HUDEP-2 (cell line): ENCODE results near the gene FBXO2.

Experiments used
- DNase-seq, 76 experiments: peaks; one replicate each; lab custom pipeline; 2025; ENCODE audit not compliant: unreplicated experiment in 76 of 76; lab: John Stamatoyannopoulos, UW

The FBXO2 gene

DNA sequence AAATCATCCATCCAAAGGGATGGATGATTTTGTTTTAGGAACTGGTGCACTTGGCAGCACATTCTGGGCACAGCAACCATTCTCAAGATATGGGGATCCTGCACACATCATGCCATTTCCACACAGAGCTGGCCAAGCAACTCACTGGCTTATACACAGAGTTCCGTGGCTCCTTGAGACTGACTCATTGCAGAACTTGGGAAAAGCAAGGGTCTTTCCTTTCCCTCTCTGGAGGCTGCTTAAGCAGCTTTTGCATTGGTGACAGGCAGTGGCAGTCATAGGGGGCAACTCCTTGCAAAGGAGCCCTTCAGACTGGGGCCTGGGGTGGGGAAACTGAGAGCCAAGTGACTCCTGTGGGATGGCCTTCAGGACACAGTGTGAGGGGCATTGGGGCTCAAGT lies 28.6 kb upstream of the FBXO2 start:
- DNase-seq: no peak

DNA sequence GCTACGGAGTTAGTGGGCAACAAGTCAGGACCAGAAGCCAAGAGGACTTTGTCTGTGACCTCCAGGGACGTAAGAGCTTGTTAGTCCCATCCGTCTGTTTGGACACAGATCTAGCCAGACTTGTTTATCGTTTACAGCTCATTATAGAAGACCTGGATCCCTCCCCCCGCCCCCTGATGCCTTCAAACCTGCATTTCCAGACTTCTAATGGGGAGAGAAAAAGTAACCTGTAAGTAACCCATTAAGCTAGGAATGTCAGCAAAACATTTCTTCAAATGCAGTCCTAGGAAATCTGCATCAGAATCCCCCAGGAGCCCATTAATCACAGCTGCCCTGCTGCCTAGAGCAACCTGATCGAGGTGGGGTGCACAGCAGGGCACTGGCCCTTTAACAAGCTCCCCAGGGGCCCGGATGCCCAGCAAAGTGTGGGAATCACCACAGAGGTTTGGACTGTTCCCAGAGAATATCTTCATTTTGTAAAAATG lies 28.1 kb upstream of the FBXO2 start:
- no peak for DNase-seq

DNA sequence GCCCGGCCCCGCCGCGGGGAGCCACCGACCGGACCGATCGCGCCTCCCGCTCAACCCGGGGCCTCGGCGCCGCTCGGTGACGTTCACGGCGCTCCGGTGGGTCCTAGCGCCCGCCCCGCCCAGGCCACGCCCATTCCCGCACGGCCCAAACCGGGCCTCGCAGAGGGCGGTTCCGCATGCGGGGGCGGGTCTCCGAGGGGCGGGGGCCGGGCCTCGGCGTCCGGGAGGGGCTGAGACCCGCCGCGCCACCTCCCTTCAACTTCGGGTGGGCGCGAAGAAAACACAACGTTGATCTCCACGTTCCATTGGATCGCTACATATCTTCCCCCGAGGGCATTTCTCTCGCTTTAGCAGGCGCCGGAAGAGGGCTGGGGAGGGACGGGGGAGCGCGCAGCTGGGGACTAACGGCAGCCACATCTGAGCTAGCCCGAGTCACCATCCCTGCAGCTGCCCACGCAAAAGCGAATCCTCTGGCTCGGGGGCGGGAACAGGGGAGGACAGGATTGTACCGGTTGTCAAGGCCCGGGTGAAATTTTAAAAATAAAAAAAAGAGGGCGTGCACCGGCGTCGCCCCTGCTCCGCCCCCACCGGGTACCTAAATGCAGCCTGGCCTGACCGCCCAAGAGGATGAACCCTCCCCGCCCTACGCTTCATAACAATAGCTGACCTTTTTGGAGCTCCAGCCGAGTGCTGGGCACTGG lies 27.0 kb upstream of the FBXO2 start, which contains the start of gene MAD2L2:
TSS of gene MAD2L2 (minus strand) at position 78 of the 701 bp plus-strand sequence. CDS start 547 bp downstream, outside the sequence.
- DNase-seq: peak in 72 of 76 experiments; percentile 14 to 94 (median 77)

DNA sequence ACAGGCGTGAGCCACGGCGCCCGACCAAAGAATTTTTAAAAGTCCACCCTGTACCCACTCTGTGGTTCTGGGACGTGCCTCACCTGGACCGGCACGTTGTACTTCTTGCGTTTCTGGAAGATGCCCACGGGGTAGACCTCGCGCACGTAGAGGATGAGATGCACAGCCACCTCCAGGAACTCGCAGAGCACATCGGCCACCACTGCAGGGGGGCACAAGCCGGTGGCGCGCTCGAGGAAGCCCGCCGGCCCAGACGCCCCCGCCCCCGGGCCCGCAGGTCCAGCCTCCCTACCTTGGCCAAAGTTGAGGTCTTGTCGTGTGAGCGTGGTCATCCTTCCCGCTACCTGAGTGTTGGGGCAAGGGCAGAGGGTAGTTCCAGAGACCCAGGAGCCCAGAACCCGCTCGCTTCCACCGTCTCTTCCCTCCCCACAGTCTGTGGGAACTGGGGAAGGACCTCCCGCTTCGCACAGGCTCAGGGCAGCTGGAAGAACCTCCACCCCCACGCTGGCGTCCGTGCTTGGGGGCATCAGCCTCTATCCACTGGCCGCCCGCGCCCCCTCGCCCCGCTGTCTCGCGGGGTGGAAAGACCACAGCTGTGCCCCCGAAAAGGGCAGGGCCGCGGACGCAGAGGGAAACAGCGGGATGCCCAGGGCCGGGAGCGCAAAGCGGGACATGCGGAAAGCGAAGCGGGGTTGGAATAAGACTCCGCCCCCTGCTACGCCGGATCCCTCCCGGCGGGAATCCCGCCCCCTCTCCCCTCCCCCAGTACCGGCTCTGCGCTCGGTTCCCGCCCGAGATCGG lies 26.2 kb upstream of the FBXO2 start:
- DNase-seq: peak in 2 of 76 experiments; percentile 41 to 62

DNA sequence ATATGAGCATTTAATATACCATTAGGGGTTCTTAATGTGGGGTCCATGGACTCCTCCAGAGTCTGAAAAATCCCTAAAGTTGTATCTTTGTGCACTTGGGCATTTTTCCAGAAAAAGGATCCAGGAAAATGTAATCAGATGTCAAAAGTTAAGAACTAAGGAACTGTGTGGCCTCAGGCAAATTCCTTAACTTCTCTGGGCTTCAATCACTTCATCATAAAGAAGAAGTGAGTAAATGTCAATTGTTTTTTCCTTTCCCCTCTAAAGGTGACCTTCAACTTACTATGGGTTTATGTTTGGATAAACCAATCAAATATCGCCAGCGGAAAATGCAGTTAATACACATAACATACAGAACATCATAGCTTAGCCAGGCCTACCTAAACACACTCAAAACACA lies 24.2 kb upstream of the FBXO2 start:
- no peak for DNase-seq

DNA sequence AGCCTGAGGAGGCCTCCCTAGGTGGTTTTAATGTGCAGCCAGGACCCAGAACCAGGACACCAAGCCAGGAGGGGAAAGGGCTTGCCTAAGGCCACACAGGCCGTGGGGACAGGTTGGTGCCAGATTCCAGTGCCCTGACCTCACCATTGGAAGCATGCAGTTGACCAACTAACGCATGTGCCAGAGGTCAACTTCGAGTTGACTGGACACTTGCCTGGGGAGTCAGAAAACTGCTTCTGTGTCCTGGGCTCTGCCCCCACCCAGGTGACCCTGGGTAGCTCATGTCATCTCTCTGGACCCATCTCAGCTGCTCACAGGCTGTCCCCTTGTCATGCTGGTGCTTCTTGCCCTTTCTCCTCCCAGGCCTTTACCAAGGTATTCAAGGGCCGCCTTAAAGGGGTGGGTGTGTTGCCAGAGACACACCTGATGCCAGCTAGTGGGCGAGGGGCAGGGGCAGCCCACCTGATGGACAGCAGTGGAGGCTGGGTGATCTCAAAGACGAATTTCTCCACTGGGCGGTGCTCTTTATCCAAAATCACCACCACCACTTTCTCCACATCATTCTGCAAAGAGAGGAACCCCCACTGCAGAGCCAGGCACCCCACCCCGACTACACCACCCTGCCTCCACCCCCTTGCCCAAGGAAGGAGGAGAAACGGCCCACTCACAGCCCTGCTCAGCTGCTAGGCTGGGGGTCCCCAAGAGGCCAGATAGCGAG lies 22.3 kb upstream of the FBXO2 start:
- no peak for DNase-seq

DNA sequence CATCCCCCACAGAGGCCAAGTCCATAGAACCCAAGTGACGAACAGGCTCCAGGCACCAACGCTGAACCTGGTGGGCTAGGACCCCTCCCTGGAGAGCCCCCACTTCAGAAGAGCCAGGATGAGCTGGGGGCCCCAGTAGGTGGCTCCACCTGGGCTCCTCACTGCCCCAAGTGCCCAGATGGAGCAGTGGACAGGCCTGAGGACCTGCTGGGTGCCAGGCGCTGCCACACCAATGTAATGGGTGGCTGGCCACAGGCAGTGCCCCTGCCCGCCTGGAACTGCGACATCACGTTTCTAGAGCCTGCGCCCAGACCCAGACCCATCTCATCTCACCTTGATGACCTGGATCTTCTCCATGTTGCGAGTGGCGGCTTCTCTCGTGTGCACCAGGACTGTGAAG lies 21.1 kb upstream of the FBXO2 start:
- DNase-seq: no peak

DNA sequence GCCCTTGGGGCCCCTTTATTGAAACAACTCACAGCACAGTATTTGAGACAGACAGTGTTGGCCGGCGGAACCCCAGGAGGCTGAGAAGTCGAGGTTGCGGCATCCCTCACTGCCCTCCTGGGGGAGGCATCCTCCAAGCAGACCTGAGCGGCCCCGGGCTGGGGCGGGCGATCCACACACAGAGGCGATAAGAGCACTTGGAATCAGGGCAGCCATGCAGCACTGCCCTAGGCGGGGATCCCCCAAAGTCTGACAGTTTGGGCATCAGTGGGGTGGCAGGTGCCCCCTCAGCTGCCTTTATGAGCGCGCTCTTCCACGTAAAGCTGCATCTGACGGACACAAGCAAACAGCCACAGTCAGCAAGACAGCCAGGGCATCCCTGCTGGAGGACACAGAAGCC lies 20.3 kb upstream of the FBXO2 start:
- DNase-seq: no peak

DNA sequence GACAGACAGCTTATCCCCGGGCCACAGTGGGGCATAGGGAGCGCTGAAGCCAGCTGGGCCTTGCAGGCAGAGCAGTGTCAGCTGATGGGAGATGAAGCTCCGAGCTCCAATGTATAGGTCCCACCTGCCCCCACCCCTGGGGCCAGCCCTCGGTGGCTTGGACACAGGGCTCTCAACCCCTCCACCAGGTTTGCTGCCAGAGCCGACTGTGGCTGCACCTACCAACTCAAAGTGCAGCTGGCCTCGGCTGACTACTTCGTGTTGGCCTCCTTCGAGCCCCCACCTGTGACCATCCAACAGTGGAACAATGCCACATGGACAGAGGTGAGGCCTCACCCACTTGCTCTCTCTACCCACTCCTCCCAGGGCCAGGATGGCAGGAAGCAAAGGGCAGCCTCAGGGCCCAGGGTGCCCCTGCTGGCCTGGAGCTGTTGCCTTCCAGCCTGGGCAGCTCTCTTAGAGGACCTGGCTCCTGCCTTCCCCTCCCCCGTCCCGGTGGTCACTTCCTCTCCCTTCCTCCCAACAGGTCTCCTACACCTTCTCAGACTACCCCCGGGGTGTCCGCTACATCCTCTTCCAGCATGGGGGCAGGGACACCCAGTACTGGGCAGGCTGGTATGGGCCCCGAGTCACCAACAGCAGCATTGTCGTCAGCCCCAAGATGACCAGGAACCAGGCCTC lies 19.0 kb upstream of the FBXO2 start:
- no peak for DNase-seq

DNA sequence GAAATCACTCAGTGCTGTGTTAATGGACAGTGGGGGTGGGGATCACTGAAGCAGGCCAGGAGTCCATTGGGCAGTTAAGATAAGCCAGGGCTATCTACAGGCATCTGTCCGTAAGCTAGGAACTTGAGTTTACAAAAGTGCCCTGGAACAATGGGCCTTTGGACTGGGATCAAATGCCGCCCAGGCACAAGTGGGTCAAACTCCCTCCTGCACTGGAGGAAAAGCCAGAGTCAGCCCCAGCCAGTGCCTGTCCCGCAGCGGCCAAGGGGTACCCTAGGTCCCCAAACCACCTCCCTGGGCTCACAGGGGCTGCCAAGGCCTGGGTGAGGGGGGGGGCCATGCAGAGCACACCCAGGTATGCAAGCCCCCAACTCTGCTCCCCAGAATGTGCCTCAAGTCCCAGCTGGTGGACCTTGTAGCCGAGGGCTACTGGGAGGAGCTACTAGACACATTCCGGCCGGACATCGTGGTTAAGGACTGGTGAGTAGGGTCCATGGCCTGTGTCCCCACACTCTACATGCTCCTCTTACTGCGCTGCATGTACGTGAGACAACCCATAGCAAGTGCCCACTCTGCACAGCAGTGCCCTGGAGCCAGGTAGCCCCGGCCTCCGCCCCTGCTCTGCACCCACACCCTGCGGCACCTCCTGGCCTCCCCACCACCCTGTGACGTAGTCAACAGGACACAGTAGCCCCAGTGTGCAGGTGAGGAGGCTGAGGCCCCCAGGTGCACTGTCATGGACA lies 17.5 kb upstream of the FBXO2 start:
- peak in 1 of 76 experiments; percentile 3 for DNase-seq

DNA sequence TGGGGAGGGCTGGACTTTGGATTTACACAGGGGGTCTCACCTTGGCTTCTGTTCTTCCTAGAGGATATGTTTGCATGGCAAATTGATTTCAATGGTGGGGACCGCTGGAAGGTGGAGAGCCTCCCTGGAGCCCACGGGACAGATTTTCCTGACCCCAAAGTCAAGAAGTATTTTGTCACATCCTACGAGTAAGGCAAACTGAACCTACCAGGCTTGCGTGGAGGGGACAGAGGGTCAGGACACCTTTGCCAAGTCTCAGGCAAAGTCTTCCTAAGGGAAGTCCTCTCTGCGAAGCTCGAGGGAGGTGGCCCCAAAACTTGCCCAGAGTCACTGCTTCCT lies 16.9 kb upstream of the FBXO2 start:
- DNase-seq: no peak

DNA sequence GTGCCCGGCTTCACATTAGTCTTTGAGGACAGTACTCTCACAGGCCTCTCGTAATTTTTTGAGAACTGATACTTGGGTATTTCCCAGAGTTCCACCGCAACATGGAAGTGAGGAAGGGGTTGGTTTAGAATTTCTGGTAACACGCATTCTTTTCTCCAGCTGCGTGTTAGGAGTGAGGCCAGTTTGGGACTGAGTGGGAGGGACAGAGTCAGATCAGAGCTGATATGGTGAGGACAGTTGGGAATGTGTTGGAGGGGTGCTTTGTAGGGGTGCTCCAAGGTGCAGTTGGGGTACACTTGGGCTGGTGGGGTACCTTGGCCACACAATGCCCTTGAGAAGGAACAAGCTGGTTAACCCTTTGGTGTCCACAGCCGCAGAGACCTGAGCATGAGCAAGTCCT lies 16.5 kb upstream of the FBXO2 start:
- DNase-seq: no peak

DNA sequence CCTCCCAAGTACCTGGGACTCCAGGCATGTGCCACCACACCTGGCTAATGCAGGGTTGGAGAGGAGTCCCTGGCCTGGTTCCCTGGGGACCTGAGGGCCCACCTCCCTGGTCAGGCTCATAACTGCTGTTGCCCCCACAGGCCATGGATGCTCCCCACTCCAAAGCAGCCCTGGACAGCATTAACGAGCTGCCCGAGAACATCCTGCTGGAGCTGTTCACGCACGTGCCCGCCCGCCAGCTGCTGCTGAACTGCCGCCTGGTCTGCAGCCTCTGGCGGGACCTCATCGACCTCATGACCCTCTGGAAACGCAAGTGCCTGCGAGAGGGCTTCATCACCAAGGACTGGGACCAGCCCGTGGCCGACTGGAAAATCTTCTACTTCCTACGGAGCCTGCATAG lies 14.3 kb upstream of the FBXO2 start:
- no peak for DNase-seq

DNA sequence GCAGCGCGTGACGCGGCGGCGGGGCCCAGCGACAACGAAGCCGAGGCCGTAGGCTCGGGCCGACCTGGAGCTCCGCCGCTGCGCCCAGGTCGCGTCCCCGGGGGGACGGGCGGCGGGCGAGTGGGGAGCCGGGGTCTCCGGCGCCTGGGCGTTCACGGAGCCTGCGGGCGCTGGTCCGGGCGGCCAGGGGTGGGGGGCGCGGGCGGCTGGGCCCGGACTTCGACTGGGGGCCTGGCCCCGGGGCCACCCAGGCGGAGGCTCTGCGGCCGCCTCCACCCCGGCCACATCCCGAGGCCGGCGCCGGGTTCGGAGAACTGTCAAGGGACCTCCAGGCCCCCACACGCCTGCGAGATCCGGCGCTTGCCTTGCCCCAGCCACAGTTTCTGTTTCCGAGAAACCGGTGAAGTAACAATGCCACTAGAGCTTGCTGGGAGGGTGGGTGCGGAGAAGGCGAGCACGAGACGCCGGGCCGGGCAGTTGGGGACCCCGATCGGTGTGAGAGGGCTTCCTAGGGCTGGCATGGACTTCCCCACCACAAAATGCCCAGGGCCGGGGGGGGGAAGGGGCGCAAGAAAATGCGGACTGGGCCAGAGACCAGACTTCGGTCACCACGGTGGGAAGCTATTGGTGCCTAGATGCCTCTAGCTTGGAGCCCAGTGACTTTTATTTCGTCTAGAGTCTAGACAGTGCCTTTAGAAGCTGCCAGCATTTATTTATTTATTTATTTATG lies 10.3 kb upstream of the FBXO2 start:
- peak in 6 of 76 experiments; percentile 7 to 35 (median 17) for DNase-seq

DNA sequence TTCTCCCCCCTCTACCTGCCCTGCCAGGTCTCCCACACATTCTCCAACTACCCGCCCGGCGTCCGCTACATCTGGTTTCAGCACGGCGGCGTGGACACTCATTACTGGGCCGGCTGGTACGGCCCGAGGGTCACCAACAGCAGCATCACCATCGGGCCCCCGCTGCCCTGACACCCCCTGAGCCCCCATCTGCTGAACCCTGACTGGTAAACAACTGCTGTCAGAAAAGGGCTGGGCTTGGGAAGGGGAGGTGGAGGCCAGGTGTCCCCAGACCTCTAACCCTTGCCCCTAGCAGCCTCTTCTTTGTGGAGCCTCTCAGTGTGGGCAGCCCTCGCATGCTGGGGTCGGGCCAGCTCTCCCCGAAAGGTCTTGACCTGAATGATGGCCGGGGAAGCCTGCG lies 6.9 kb upstream of the FBXO2 start:
- no peak for DNase-seq

DNA sequence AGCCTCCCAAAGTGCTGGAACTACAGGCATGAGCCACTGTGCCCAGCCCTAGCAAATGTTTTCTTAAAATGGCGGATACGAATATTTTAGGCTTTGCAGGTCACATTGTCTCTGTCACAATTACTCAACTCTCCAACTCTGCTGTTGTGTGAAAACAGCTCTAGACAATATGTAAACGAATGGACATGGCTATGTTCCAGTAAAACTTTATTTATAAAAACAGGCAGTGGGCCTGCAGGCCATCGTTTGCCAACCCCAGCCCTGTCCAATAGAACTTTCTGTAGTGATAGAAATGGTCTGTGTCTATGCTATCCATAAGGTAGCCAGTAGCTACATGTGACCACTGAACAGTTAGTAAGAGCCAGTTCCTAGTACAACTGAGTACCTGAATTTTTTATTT lies 5.5 kb upstream of the FBXO2 start:
- no peak for DNase-seq

DNA sequence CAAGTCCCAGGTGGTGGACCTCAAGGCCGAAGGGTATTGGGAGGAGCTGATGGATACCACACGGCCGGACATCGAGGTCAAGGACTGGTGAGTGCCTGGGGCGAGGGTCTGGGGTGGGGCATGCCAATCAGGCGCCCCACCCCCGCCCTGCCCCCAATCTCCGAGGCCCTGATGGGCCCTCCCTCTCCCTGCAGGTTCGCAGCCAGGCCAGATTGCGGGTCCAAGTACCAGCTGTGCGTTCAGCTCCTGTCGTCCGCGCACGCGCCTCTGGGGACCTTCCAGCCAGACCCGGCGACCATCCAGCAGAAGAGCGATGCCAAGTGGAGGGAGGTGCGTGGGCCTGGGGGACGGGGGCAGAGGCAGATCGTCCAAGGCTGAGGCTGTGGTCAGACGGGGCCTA lies 4.3 kb upstream of the FBXO2 start:
- no peak for DNase-seq

DNA sequence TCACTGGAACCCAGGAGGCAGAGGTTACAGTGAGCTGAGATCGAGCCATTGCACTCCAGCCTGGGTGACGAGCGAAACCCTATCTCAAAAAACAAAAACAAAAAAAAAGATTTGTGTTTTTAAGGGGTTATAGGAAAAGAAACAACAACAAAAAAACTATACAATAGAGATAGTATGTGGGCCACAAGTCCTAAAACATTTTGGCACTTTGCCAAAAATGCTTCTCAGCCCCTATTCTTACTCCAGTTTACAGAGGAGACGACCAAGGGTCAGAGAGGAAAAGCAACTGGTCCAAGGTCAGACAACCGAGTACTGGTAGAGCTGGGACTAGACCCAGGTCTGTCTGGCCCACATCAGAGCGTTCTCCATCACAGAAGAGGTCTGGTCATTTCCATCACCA lies 3.4 kb upstream of the FBXO2 start:
- no peak for DNase-seq

DNA sequence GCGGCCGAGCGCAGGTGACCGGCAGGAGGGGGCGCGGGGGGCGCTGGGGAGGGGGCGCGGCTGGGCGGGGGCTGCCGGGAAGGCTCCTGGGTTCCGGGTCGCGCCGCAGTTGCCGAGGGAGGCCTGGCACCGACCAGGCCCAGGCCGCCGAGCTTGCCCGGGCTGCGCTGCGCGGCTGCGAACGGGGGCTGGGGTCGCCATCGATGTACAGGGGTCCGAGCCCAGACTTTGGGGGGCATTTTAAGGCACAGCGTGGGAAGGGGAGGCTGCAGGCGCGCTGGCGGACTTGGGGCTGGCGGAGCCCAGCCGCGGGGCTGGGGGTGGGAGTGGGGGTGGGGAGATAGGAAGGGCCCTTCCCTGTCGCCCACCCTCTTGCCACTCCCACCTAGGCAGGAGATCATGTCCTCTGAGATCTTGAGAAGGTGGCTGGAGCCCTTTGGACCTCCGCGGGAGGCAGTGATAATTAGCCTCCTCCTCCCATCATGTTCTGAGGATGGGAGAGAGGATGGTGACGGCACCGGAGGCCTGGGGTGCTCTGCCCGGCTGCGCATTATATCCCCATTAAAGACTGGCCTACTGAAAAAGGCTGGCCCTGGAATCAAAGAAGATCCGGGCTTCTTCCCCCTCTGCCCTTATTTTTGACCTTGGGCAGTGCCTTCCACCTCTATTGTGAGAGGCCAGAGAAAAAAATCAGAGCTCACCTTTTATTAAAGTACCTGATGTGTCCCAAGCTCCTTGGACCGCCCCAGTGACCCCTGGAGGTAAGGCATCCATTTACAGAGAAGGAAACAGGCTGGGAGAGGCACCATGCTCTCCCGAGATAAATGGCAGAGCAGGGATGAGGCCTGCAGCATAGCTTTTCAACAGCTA lies 945 bp upstream of the FBXO2 start:
- DNase-seq: no peak
